Cardiac muscle cell (in vitro differentiated cells and primary cell): ENCODE measurements around the gene TMEM109. TPM values are rescaled to one million over a fixed set of nuclear protein-coding genes. Genes with fewer than 3 reads are reported as not detected.

Experiments
- DNase-seq, 2 donors: peaks; one replicate each; pipeline versions ENCODE4 v3.0.0 to v3.0.0-alpha.2; 2010 to 2017; ENCODE audit warnings: low read depth in 1 of 2, low spot score in 1 of 2
- H3K27ac ChIP-seq: fragments of 200-600 bp; sonication (generic); 2 replicates; pipeline ENCODE4 v1.5.1; 2016
- H3K27me3 ChIP-seq: fragments of 200-600 bp; sonication (generic); 2 replicates; pipeline ENCODE4 v1.6.0; 2016; ENCODE audit warnings: control low read depth
- H3K36me3 ChIP-seq: fragments of 200-600 bp; sonication (generic); 2 replicates; pipeline ENCODE4 v1.5.1; 2016; ENCODE audit warnings: control low read depth
- H3K4me1 ChIP-seq: fragments of 200-600 bp; sonication (generic); 2 replicates; pipeline ENCODE4 v1.8.1; 2017; ENCODE audit warnings: low read depth, mild to moderate bottlenecking, mixed run types
- H3K4me3 ChIP-seq: fragments of 200-600 bp; sonication (generic); 2 replicates; pipeline ENCODE4 v1.5.1; 2016; ENCODE audit warnings: mild to moderate bottlenecking
- H3K9me3 ChIP-seq: fragments of 200-600 bp; sonication (generic); 2 replicates; pipeline ENCODE4 v1.5.1; 2017; ENCODE audit warnings: low read depth, mild to moderate bottlenecking, control low read depth
- polyA plus RNA-seq: library from polyadenylated mRNA; unstranded; fragments of >200 nt; fragmentation: Nextera tagmentation; extraction: Ambion mirVana; gene quantifications from 2 replicates; pipeline ENCODE4 v1.2.1, GENCODE V29; 2016
- total RNA-seq: library from RNA; depleted of rRNA; stranded (reverse); fragments of >200 nt; gene quantifications from 2 replicates; pipeline ENCODE4 v1.2.3, GENCODE V29; 2016
- TF ChIP-seq, protein P1 (sequence below): IDR thresholded peaks from 2 replicates; pipeline ENCODE4 v1.5.1; 2012; ENCODE audit warnings: low read depth, mild to moderate bottlenecking, low read length

Gene TMEM109
- total and polyA plus RNA-seq, 2 experiments from 2014 or later: 56.7 to 109 TPM

DNA sequence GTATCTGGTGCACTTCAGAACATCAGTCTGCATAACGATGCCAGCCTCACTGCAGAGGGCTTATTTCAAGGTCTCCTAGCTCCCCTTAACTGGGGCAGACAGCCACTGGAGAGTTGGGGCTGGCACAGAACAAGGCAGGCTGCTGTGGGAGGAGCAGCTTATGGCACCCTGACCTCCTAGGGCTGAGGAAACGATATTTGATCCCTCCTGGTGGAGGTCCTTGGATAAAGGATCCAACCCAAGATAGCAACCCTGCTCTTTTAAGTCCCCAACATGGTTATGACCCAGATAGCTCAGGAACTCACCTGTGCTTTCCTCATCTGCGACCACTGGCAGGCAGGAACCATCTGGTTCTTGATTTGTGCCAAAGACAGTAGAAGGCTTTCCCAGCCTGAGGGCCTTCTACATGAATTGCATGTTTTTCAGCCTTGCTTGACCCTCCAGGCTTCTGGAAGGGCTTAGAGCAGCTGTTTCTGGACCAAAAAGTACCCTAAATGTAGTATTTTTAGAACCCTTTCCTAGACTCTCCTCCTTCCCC lies 2.8 kb downstream of the TMEM109 start:
- no peak overlapping the region for H3K27ac ChIP-seq
- H3K27me3 ChIP-seq: no peaks in the 10 kb centered on the region
- TF ChIP-seq, protein P1, sequence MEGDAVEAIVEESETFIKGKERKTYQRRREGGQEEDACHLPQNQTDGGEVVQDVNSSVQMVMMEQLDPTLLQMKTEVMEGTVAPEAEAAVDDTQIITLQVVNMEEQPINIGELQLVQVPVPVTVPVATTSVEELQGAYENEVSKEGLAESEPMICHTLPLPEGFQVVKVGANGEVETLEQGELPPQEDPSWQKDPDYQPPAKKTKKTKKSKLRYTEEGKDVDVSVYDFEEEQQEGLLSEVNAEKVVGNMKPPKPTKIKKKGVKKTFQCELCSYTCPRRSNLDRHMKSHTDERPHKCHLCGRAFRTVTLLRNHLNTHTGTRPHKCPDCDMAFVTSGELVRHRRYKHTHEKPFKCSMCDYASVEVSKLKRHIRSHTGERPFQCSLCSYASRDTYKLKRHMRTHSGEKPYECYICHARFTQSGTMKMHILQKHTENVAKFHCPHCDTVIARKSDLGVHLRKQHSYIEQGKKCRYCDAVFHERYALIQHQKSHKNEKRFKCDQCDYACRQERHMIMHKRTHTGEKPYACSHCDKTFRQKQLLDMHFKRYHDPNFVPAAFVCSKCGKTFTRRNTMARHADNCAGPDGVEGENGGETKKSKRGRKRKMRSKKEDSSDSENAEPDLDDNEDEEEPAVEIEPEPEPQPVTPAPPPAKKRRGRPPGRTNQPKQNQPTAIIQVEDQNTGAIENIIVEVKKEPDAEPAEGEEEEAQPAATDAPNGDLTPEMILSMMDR: no peak

DNA sequence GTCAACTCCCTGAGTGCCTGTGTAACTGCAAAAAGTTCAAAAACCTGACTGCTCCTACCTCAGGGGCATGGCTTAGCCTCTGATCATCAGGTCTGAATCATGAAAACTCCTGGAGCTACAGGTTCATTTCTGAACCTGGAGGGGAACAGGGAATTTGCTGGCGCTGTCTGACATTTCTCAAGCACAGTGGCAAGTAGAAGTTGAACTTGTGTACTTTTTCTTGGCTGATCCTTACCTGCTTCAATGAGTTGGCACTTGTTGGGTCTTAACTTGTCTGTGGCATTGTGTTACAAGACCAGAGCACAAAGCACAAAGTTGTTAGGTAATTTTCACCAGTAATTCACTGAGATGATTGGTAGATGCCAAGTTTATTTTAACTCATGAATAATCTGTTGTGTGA lies 3.3 kb downstream of the TMEM109 start:
- DNase-seq: no peak
- H3K4me1 ChIP-seq: peaks cover 5% of the 10 kb centered on the region
- H3K27me3 ChIP-seq: no peaks in the 10 kb centered on the region
- H3K27ac ChIP-seq: no peak overlapping the region
- H3K9me3 ChIP-seq: no peaks in the 10 kb centered on the region
- TF ChIP-seq, protein P1: no peak
- H3K36me3 ChIP-seq: peaks cover 20% of the 10 kb centered on the region
- H3K4me3 ChIP-seq: no peak overlapping the region

More for the DNA sequence above, 2.8 kb downstream of the TMEM109 start:
- Histone ChIP-seq H3K4me1 (peaks cover 5% of the 10 kb centered on the region), H3K9me3 (no peaks in the 10 kb centered on the region), H3K4me3 (no peak overlapping the region), H3K36me3 (peaks cover 18% of the 10 kb centered on the region)
- no peak for DNase-seq

- TF ChIP-seq, protein P1: no peak
- H3K4me3 ChIP-seq: no peak overlapping the region
- no peaks in the 10 kb centered on the region for H3K27me3 ChIP-seq
- peaks cover 20% of the 10 kb centered on the region for H3K36me3 ChIP-seq
- H3K27ac ChIP-seq: no peak overlapping the region
- DNase-seq: no peak
- no peaks in the 10 kb centered on the region for H3K9me3 ChIP-seq
- peaks cover 2% of the 10 kb centered on the region for H3K4me1 ChIP-seq
These were observed 4.4 kb downstream of the TMEM109 start for GRCh38 chr11:60918251-60918938.

- DNase-seq: peak in 1 of 2 donors; percentile 23
- no peak overlapping the region for H3K4me3 ChIP-seq
- TF ChIP-seq, protein P1: no peak
These were observed 4.9 kb downstream of the TMEM109 start for GRCh38 chr11:60918939-60919265.

DNA sequence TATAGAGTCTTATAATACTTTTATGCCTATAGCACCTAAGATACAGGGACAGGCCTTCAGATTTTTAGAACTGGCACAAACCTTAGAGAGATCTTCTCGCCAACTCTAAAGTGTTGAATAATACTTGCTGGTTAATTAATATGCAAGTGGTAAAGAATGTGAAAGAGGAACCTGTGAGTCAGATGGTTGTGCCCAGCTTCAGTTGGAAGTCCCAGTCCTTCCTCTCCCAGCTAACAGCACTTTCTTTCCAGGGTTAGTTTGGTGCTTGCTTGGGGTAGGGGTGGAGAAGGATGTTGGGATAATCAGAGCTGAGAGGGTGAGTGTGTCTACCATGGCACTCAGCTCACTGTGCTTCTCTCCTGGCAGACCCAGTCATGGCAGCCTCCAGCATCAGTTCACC lies 5.4 kb downstream of the TMEM109 start:
- Histone ChIP-seq H3K27me3 (no peaks in the 10 kb centered on the region), H3K9me3 (no peaks in the 10 kb centered on the region), H3K4me1 (no peaks in the 10 kb centered on the region), H3K36me3 (peaks cover 20% of the 10 kb centered on the region), H3K27ac (no peak overlapping the region), H3K4me3 (no peak overlapping the region)
- no peak for DNase-seq
- TF ChIP-seq, protein P1: no peak

More at GRCh38 chr11:60918939-60919265, 4.9 kb downstream of the TMEM109 start:
- Histone ChIP-seq H3K27me3 (no peaks in the 10 kb centered on the region), H3K27ac (no peak overlapping the region), H3K36me3 (peaks cover 20% of the 10 kb centered on the region), H3K9me3 (no peaks in the 10 kb centered on the region), H3K4me1 (no peaks in the 10 kb centered on the region)
